Measurements from ENCODE around the gene BLACAT1. TPM values are rescaled to one million over a fixed set of nuclear protein-coding genes. Genes with fewer than 3 reads are reported as not detected.

The BLACAT1 gene
- polyA plus RNA-seq, 4 donors: 0.22 to 0.43 (median 0.30) TPM; not detected in 1

DNA sequence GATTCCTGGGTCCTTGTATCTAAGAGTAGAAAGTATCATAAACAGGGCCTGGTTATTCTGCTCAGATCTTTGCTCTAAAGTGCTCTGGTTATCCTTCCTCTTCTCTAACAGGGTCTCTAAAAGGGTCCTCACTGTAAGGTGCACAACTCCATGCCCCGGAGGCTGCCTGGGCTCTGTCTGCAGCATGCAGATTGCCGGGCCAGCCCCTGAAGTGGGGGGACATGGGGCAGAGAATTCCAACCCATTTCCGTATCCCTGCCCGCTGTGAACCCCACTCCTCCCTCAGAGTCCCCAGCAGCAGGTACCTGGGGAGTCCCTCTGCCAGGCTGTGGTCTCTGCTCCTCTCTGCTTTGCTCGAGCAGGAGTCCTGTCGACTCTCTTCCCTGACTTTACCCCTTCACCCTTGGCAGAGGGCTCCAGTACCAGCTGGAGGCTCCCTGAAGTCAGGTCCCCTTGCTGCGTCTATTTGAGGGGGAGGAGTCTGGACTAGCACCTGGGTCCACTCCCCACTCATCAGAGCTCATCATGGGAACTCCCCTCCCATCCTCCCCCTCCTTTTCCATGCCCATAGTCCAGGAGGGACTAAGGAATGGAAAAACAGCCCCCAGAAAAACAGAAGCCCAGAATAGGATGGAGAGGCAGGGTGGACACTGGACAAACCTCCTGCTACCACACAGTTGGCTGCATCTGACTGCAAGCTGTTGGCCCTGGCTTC, 12.1 kb downstream of the BLACAT1 start:
- Histone ChIP-seq H3K27me3 (ENCODE audit: control insufficient read depth in 3 of 3, insufficient read depth in 3 of 3, low read length in 3 of 3) (no peaks in the 10 kb centered on the region), H3K36me3 (ENCODE audit: control insufficient read depth in 3 of 3, insufficient read depth in 2 of 3, low read depth in 1 of 3, low read length in 3 of 3) (peaks cover 0 to 8% (median 0%) of the 10 kb centered on the region in 3 donors), H3K4me1 (ENCODE audit: control insufficient read depth in 3 of 3, insufficient read depth in 2 of 3, low read depth in 1 of 3, low read length in 2 of 3) (peaks cover 14 to 89% (median 18%) of the 10 kb centered on the region in 3 donors), H3K27ac (ENCODE audit: low read depth in 1 of 3, low read length in 2 of 3) (peak overlapping the region in 1 of 3 donors; percentile 89), H3K9me3 (ENCODE audit: control insufficient read depth in 2 of 2, insufficient read depth in 1 of 2, low read depth in 1 of 2, low read length in 1 of 2) (no peaks in the 10 kb centered on the region), H3K4me3 (ENCODE audit: low read depth in 1 of 3, low read length in 3 of 3) (no peak overlapping the region)
- no peak for FAIRE-seq
- WGBS, 3 donors: 74 to 80% (median 79%) methylated on average over 7 of the region's 7 CpGs
- no peak for DNase-seq

GRCh38 chr1:205442051-205442725, 13.7 kb downstream of the BLACAT1 start:
- Histone ChIP-seq H3K4me3 (ENCODE audit: low read depth in 1 of 3, low read length in 3 of 3) (no peak overlapping the region), H3K9me3 (ENCODE audit: control insufficient read depth in 2 of 2, insufficient read depth in 1 of 2, low read depth in 1 of 2, low read length in 1 of 2) (no peaks in the 10 kb centered on the region), H3K36me3 (ENCODE audit: control insufficient read depth in 3 of 3, insufficient read depth in 2 of 3, low read depth in 1 of 3, low read length in 3 of 3) (peaks cover 0 to 8% (median 0%) of the 10 kb centered on the region in 3 donors), H3K27me3 (ENCODE audit: control insufficient read depth in 3 of 3, insufficient read depth in 3 of 3, low read length in 3 of 3) (no peaks in the 10 kb centered on the region), H3K27ac (ENCODE audit: low read depth in 1 of 3, low read length in 2 of 3) (peak overlapping the region; percentile 72 to 93 (median 89)), H3K4me1 (ENCODE audit: control insufficient read depth in 3 of 3, insufficient read depth in 2 of 3, low read depth in 1 of 3, low read length in 2 of 3) (peaks cover 8 to 81% (median 18%) of the 10 kb centered on the region in 3 donors)
- WGBS, 3 donors: 35 to 70% (median 50%) methylated on average over 12 of the region's 12 CpGs
- DNase-seq: peak; percentile 70 to 88
- no peak for FAIRE-seq

DNA sequence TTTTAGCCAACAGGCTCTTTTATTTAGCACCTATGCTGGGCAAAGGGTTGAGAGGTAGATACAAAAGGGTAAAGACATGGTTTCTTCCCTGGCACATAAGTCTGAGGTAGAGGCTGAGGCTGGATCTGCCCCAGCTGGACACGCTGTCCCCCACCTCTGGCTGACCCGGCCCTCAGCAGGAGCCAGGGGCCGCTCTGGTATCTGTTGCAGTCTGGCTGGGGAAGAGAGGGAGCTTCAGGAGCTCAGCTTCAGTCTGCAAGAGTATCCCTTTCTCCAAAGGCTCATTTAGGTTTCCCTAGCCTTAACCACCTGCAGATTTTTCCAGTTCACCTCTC, 14.2 kb downstream of the BLACAT1 start:
- Histone ChIP-seq H3K27ac (ENCODE audit: low read depth in 1 of 3, low read length in 2 of 3) (peak overlapping the region; percentile 72 to 93 (median 89)), H3K36me3 (ENCODE audit: control insufficient read depth in 3 of 3, insufficient read depth in 2 of 3, low read depth in 1 of 3, low read length in 3 of 3) (peaks cover 0 to 8% (median 0%) of the 10 kb centered on the region in 3 donors), H3K4me3 (ENCODE audit: low read depth in 1 of 3, low read length in 3 of 3) (no peak overlapping the region), H3K27me3 (ENCODE audit: control insufficient read depth in 3 of 3, insufficient read depth in 3 of 3, low read length in 3 of 3) (no peaks in the 10 kb centered on the region), H3K9me3 (ENCODE audit: control insufficient read depth in 2 of 2, insufficient read depth in 1 of 2, low read depth in 1 of 2, low read length in 1 of 2) (no peaks in the 10 kb centered on the region), H3K4me1 (ENCODE audit: control insufficient read depth in 3 of 3, insufficient read depth in 2 of 3, low read depth in 1 of 3, low read length in 2 of 3) (peaks cover 8 to 77% (median 18%) of the 10 kb centered on the region in 3 donors)
- WGBS, 3 donors: 88 to 92% (median 90%) methylated on average over 3 of the region's 3 CpGs
- no peak for FAIRE-seq
- DNase-seq: no peak

- peaks cover 0 to 8% (median 0%) of the 10 kb centered on the region in 3 donors for H3K36me3 ChIP-seq (ENCODE audit: control insufficient read depth in 3 of 3, insufficient read depth in 2 of 3, low read depth in 1 of 3, low read length in 3 of 3)
- H3K4me1 ChIP-seq (ENCODE audit: control insufficient read depth in 3 of 3, insufficient read depth in 2 of 3, low read depth in 1 of 3, low read length in 2 of 3): peaks cover 8 to 75% (median 18%) of the 10 kb centered on the region in 3 donors
- DNase-seq (no peak), FAIRE-seq (no peak)
- H3K27me3 ChIP-seq (ENCODE audit: control insufficient read depth in 3 of 3, insufficient read depth in 3 of 3, low read length in 3 of 3): peaks cover 0 to 1% (median 0%) of the 10 kb centered on the region in 3 donors
- H3K27ac ChIP-seq (ENCODE audit: low read depth in 1 of 3, low read length in 2 of 3): peak overlapping the region; percentile 66 to 93 (median 89)
- H3K4me3 ChIP-seq (ENCODE audit: low read depth in 1 of 3, low read length in 3 of 3): no peak overlapping the region
- WGBS, 3 donors: 14 to 48% (median 29%) methylated on average over 6 of the region's 6 CpGs
- H3K9me3 ChIP-seq (ENCODE audit: control insufficient read depth in 2 of 2, insufficient read depth in 1 of 2, low read depth in 1 of 2, low read length in 1 of 2): no peaks in the 10 kb centered on the region
Measured at GRCh38 chr1:205441318-205441633, 14.6 kb downstream of the BLACAT1 start.

DNA sequence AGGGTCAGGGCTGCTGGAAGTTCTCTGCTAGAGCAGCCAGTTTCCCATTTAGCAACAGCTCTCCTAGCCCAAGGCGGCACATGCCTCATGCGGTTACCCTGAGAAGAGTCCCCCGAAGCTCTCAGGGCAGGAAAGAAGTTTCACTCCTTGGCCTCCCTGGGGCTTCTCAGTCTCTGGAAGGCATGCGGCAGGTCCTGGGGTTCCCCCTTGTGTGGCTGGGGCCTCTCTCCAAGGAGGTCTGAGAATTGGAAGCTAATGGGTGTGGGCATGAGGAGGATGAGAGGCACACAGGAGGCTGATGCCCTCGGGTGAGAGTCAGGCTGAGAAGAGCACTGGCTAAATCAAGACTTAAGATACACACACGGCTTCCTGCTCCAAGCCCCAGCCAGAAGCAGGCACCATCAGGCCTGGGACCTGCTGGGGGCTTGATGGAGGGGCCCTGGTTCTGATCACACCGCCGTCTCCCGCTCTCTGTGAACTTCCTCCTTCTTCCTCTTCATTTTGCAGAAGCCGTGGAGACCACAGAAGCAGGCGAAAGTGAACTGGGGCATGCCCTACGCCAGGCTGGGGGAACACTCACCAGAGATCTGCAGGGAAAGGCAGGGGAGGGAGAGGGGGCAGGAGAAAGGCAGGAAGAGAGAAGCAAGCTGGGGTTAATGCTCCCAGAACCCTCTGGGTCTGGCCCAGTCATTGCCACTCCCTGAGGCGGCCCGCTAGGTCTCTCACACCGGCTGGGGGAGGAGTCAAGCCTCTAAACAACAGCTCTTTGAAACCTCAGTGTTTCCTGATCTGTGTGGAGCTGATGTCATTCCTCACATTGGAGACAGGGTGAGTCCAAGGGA, 15.1 kb downstream of the BLACAT1 start:
- FAIRE-seq (no peak), DNase-seq (peak; percentile 94 to 98)
- Histone ChIP-seq H3K36me3 (ENCODE audit: control insufficient read depth in 3 of 3, insufficient read depth in 2 of 3, low read depth in 1 of 3, low read length in 3 of 3) (peaks cover 0 to 8% (median 0%) of the 10 kb centered on the region in 3 donors), H3K4me3 (ENCODE audit: low read depth in 1 of 3, low read length in 3 of 3) (peak overlapping the region in 1 of 3 donors; percentile 26), H3K27ac (ENCODE audit: low read depth in 1 of 3, low read length in 2 of 3) (peak overlapping the region; percentile 85 to 93 (median 89)), H3K9me3 (ENCODE audit: control insufficient read depth in 2 of 2, insufficient read depth in 1 of 2, low read depth in 1 of 2, low read length in 1 of 2) (no peaks in the 10 kb centered on the region), H3K27me3 (ENCODE audit: control insufficient read depth in 3 of 3, insufficient read depth in 3 of 3, low read length in 3 of 3) (peaks cover 0 to 7% (median 0%) of the 10 kb centered on the region in 3 donors), H3K4me1 (ENCODE audit: control insufficient read depth in 3 of 3, insufficient read depth in 2 of 3, low read depth in 1 of 3, low read length in 2 of 3) (peaks cover 8 to 74% (median 18%) of the 10 kb centered on the region in 3 donors)
- WGBS, 3 donors: 26 to 39% (median 29%) methylated on average over 14 to 15 of the region's 15 CpGs

DNA sequence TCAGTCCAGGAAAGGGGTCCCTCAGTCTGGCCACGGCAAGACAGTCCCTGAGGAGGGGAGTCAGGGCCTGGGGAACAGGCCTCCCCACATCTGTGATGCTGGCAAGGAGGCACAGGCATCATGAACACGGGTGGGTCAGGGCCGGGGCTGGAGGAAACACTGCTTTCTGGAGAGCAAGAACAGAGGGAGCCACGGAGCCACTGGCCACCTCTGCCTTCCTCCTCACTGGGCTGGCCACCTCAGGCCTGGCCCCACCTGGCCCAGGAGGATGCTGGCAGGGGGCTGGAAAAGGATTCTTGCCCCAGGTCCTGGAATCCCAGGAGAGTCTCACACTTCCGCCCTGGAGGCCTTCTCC, 15.7 kb downstream of the BLACAT1 start:
- no peak for FAIRE-seq
- H3K4me1 ChIP-seq (ENCODE audit: control insufficient read depth in 3 of 3, insufficient read depth in 2 of 3, low read depth in 1 of 3, low read length in 2 of 3): peaks cover 8 to 72% (median 18%) of the 10 kb centered on the region in 3 donors

GRCh38 chr1:205438213-205439158, 17.4 kb downstream of the BLACAT1 start:
- no peaks in the 10 kb centered on the region for H3K9me3 ChIP-seq (ENCODE audit: control insufficient read depth in 2 of 2, insufficient read depth in 1 of 2, low read depth in 1 of 2, low read length in 1 of 2)
- peaks cover 0 to 15% (median 0%) of the 10 kb centered on the region in 3 donors for H3K27me3 ChIP-seq (ENCODE audit: control insufficient read depth in 3 of 3, insufficient read depth in 3 of 3, low read length in 3 of 3)
- peak overlapping the region in 1 of 3 donors; percentile 8 for H3K27ac ChIP-seq (ENCODE audit: low read depth in 1 of 3, low read length in 2 of 3)
- WGBS, 3 donors: 39 to 54% (median 50%) methylated on average over 13 of the region's 13 CpGs
- no peak for FAIRE-seq
- DNase-seq: peak; percentile 83 to 84
- H3K4me3 ChIP-seq (ENCODE audit: low read depth in 1 of 3, low read length in 3 of 3): no peak overlapping the region
- H3K4me1 ChIP-seq (ENCODE audit: control insufficient read depth in 3 of 3, insufficient read depth in 2 of 3, low read depth in 1 of 3, low read length in 2 of 3): peaks cover 8 to 62% (median 18%) of the 10 kb centered on the region in 3 donors
- peaks cover 0 to 3% (median 0%) of the 10 kb centered on the region in 3 donors for H3K36me3 ChIP-seq (ENCODE audit: control insufficient read depth in 3 of 3, insufficient read depth in 2 of 3, low read depth in 1 of 3, low read length in 3 of 3)

More for the DNA sequence above, 15.7 kb downstream of the BLACAT1 start:
- no peak overlapping the region for H3K4me3 ChIP-seq (ENCODE audit: low read depth in 1 of 3, low read length in 3 of 3)
- H3K36me3 ChIP-seq (ENCODE audit: control insufficient read depth in 3 of 3, insufficient read depth in 2 of 3, low read depth in 1 of 3, low read length in 3 of 3): peaks cover 0 to 3% (median 0%) of the 10 kb centered on the region in 3 donors
- peak overlapping the region in 2 of 3 donors; percentile 89 to 93 for H3K27ac ChIP-seq (ENCODE audit: low read depth in 1 of 3, low read length in 2 of 3)
- DNase-seq: no peak
- no peaks in the 10 kb centered on the region for H3K9me3 ChIP-seq (ENCODE audit: control insufficient read depth in 2 of 2, insufficient read depth in 1 of 2, low read depth in 1 of 2, low read length in 1 of 2)
- WGBS, 3 donors: 60 to 76% (median 65%) methylated on average over 4 to 5 of the region's 5 CpGs
- H3K27me3 ChIP-seq (ENCODE audit: control insufficient read depth in 3 of 3, insufficient read depth in 3 of 3, low read length in 3 of 3): peaks cover 0 to 12% (median 0%) of the 10 kb centered on the region in 3 donors
